Thyroid gland (tissue), 4 donors: ENCODE measurements around the gene LGALS8.

ENCODE experiments used
- POLR2A ChIP-seq, 2 donors: fragments of 450-650 bp; IDR thresholded peaks; one replicate each; pipeline ENCODE4 v1.6.1; 2017; ENCODE audit warnings: antibody characterized with exemption in 2 of 2, mild to moderate bottlenecking in 2 of 2, moderate library complexity in 1 of 2
- TF ChIP-seq, protein P1 (sequence below), 6 experiments: fragments of 200-600 bp in 3 of 6; fragments of 450-650 bp in 3 of 6; sonication (generic) in 3 of 6; IDR thresholded peaks; one replicate each; pipeline ENCODE4 v1.5.1; 2016 to 2019; ENCODE audit warnings: antibody characterized with exemption in 6 of 6, mild to moderate bottlenecking in 2 of 6, inconsistent platforms in 1 of 6, moderate library complexity in 1 of 6

DNA sequence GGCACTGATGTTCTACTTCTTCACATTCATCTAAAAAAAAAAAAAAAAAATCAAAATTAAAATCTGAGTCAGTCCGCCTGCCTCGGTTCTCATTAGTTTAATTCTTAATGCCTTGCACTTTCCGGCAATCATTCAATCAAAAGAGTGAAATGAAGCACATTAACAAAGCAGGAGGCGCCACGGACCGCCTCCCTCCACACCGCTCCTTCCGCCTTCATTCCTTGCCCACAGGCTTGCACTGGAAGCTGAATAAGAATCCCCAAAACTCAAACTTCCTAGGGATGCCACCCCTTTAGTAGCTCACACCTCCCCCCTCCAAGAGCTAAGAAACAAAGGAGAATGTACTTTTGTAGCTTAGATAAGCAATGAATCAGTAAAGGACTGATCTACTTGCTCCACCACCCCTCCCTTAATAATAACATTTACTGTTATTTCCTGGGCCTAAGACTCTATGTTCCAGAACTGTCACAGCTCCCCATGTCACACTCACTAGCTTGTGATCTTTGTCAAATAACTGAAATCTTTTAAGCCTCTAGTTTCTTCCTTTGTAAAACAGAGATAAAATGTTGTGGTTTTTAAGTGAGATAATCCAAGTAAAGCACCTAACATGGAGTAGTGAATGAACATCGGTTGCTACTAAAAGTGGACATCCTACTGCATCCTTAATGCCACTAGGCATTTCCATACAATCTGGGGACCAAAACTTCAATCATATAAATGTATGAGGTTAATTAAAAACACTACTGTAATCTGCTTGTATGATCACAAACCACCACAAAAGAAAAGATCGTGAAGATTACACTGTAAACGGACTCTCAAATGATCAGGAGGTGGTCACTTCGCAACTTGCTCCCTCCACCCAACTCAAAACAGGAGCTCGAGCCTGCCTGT lies 27.4 kb downstream of the LGALS8 start:
- TF ChIP-seq, protein P1, sequence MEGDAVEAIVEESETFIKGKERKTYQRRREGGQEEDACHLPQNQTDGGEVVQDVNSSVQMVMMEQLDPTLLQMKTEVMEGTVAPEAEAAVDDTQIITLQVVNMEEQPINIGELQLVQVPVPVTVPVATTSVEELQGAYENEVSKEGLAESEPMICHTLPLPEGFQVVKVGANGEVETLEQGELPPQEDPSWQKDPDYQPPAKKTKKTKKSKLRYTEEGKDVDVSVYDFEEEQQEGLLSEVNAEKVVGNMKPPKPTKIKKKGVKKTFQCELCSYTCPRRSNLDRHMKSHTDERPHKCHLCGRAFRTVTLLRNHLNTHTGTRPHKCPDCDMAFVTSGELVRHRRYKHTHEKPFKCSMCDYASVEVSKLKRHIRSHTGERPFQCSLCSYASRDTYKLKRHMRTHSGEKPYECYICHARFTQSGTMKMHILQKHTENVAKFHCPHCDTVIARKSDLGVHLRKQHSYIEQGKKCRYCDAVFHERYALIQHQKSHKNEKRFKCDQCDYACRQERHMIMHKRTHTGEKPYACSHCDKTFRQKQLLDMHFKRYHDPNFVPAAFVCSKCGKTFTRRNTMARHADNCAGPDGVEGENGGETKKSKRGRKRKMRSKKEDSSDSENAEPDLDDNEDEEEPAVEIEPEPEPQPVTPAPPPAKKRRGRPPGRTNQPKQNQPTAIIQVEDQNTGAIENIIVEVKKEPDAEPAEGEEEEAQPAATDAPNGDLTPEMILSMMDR (IDR thresholded peaks at IDR 0.05) = no peak
- TF ChIP-seq POLR2A (IDR thresholded peaks at IDR 0.05) = no peak
